Neuronal stem cell (in vitro differentiated cells): ENCODE data around the gene MAGEB5. TPM values are rescaled to one million over a fixed set of nuclear protein-coding genes. Genes with fewer than 3 reads are reported as not detected.
"Not testable (repeated sequence)": the region's sequence is repeated elsewhere in the genome, so short reads cannot be mapped to it uniquely, and the experiment has no call there.

Source experiments
- DNase-seq: peaks from one replicate; pipeline ENCODE4 v3.0.0-alpha.2; 2013; ENCODE audit warnings: low spot score
- H2AFZ ChIP-seq: one replicate; pipeline ENCODE4 v1.6.1; 2013; ENCODE audit warnings: mild to moderate bottlenecking, low read length, inconsistent platforms
- H2AK5ac ChIP-seq: 2 replicates; pipeline ENCODE4 v1.6.1; 2013; ENCODE audit warnings: low read depth, mild to moderate bottlenecking, inconsistent platforms, low read length, moderate library complexity, mixed read lengths
- H2BK120ac ChIP-seq: 2 replicates; pipeline ENCODE4 v1.6.1; 2013; ENCODE audit warnings: low read depth, mild to moderate bottlenecking, inconsistent platforms, low read length, moderate library complexity, mixed read lengths
- H2BK12ac ChIP-seq: one replicate; pipeline ENCODE4 v1.6.1; 2013; ENCODE audit warnings: low read length, inconsistent platforms
- H2BK15ac ChIP-seq: 2 replicates; pipeline ENCODE4 v1.6.1; 2013; ENCODE audit warnings: mild to moderate bottlenecking, low read length, inconsistent platforms, mixed read lengths
- H2BK5ac ChIP-seq: one replicate; pipeline ENCODE4 v1.6.1; 2013; ENCODE audit warnings: inconsistent platforms, mild to moderate bottlenecking, low read length, moderate library complexity
- H3K14ac ChIP-seq: one replicate; pipeline ENCODE4 v1.6.1; 2013; ENCODE audit warnings: low read length, inconsistent platforms
- H3K18ac ChIP-seq: 2 replicates; pipeline ENCODE4 v1.6.1; 2013; ENCODE audit warnings: low read length, inconsistent platforms
- H3K23ac ChIP-seq: 2 replicates; pipeline ENCODE4 v1.6.1; 2013; ENCODE audit warnings: low read depth, mild to moderate bottlenecking, mixed read lengths, low read length, inconsistent platforms; ENCODE audit not compliant: poor library complexity
- H3K27ac ChIP-seq: replicated peaks from 3 replicates; pipeline ENCODE4 v1.5.1; 2013; ENCODE audit warnings: low read length, inconsistent platforms
- H3K27me3 ChIP-seq, 3 experiments: 2 replicates each; pipeline ENCODE4 v1.6.1; 2013; ENCODE audit warnings: low read length in 3 of 3, mild to moderate bottlenecking in 2 of 3, inconsistent platforms in 1 of 3, low read depth in 1 of 3, mixed read lengths in 1 of 3, moderate library complexity in 1 of 3; ENCODE audit not compliant: control insufficient read depth in 3 of 3, insufficient read depth in 3 of 3
- H3K36me3 ChIP-seq, 2 donors: replicated peaks in 1 of 2; 2 replicates each; pipeline ENCODE4 v1.6.1; 2013; ENCODE audit warnings: low read length in 2 of 2; ENCODE audit not compliant: control insufficient read depth in 2 of 2, insufficient read depth in 2 of 2
- H3K4ac ChIP-seq: 2 replicates; pipeline ENCODE4 v1.6.1; 2013; ENCODE audit warnings: inconsistent platforms, mild to moderate bottlenecking, low read length, moderate library complexity
- H3K4me1 ChIP-seq, 2 donors: 1 replicate in 1 of 2; 2 replicates in 1 of 2; pipeline ENCODE4 v1.6.1; 2013; ENCODE audit warnings: low read length in 2 of 2, low read depth in 1 of 2; ENCODE audit not compliant: control insufficient read depth in 2 of 2, insufficient read depth in 1 of 2
- H3K4me2 ChIP-seq: one replicate; pipeline ENCODE4 v1.6.1; 2013; ENCODE audit warnings: mild to moderate bottlenecking, low read length, inconsistent platforms; ENCODE audit not compliant: insufficient read depth, poor library complexity, severe bottlenecking
- H3K4me3 ChIP-seq, 2 donors: 2 replicates each; pipeline ENCODE4 v1.5.1; 2013; ENCODE audit warnings: low read length in 2 of 2, mild to moderate bottlenecking in 2 of 2, inconsistent platforms in 1 of 2, moderate library complexity in 1 of 2
- H3K79me1 ChIP-seq: one replicate; pipeline ENCODE4 v1.6.1; 2013; ENCODE audit warnings: low read depth, mild to moderate bottlenecking, inconsistent platforms, low read length, moderate library complexity
- H3K9ac ChIP-seq: one replicate; pipeline ENCODE4 v1.6.1; 2013; ENCODE audit warnings: mild to moderate bottlenecking, low read depth, low read length, inconsistent platforms; ENCODE audit not compliant: poor library complexity
- H3K9me3 ChIP-seq, 2 donors: replicated peaks in 1 of 2; 2 replicates each; pipeline versions ENCODE3 to v1.6.1; 2013; ENCODE audit warnings: low read length in 2 of 2, mild to moderate bottlenecking in 2 of 2, inconsistent platforms in 1 of 2, low read depth in 1 of 2, mixed read lengths in 1 of 2, moderate library complexity in 1 of 2; ENCODE audit not compliant: control insufficient read depth in 2 of 2, insufficient read depth in 1 of 2
- H4K8ac ChIP-seq: one replicate; pipeline ENCODE4 v1.6.1; 2013; ENCODE audit warnings: low read depth, mild to moderate bottlenecking, inconsistent platforms, low read length, moderate library complexity
- H4K91ac ChIP-seq: one replicate; pipeline ENCODE4 v1.6.1; 2013; ENCODE audit warnings: low read length, low read depth, mild to moderate bottlenecking, inconsistent platforms; ENCODE audit not compliant: poor library complexity
- WGBS, 2 donors: extraction: QIAGEN DNeasy Blood & Tissue Kit; methylation state at CpG; one replicate each; pipeline ENCODE4 v1.1.7; 2013; ENCODE audit warnings: missing lambda C conversion rate in 2 of 2, mixed read lengths in 1 of 2; ENCODE audit not compliant: insufficient read length in 2 of 2, insufficient replicate concordance in 1 of 2; ENCODE audit errors: extremely low coverage in 2 of 2; 5-methylcytosine and 5-hydroxymethylcytosine counted together
- polyA plus RNA-seq, 2 experiments: library from polyadenylated mRNA; stranded (reverse); fragments of 200-250 nt; gene quantifications; one replicate each; pipeline ENCODE4 v1.2.3, GENCODE V29; 2013

MAGEB5 gene, protein sequence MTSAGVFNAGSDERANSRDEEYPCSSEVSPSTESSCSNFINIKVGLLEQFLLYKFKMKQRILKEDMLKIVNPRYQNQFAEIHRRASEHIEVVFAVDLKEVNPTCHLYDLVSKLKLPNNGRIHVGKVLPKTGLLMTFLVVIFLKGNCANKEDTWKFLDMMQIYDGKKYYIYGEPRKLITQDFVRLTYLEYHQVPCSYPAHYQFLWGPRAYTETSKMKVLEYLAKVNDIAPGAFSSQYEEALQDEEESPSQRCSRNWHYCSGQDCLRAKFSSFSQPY
- polyA plus RNA-seq (2013, experiment 1 of 2) = not detected
- polyA plus RNA-seq (2013, experiment 2 of 2) = not detected

DNA sequence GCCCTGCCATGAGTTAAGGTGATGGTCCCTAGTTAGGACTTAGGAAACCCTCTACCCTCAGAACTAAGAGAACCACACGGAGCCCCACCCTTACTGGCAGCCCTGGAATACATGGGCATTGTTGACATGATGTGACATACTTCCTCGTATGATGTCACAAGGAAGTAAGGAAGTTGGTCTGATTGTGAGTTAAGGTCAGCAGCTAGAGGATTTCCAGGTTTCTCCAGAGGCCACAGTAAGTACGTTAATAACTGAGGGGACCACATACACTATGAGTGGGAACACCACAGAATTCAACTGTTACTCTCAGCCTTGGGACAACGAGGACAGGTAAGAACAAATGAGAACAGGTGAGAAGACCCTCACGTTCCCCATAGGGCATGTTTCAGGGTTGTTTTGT lies at the start of gene MAGEB5:
Gene MAGEB5, plus strand, starts transcription at position 301 of the 400 bp plus-strand sequence. CDS start 1,133 bp downstream, outside the sequence.
- H3K36me3 ChIP-seq = no peaks in the 10 kb centered on the region
- H4K91ac ChIP-seq = no peak within 1 kb of the TSS
- WGBS, 2 donors = no CpG with 5 or more reads among the region's 5 CpGs
- DNase-seq = no peak
- no peaks in the 10 kb centered on the region for H3K9me3 ChIP-seq
- no peak within 1 kb of the TSS for H3K27ac ChIP-seq
- no peak within 1 kb of the TSS for H3K4me3 ChIP-seq
- no peaks in the 10 kb centered on the region for H3K79me1 ChIP-seq
- no peak within 1 kb of the TSS for H3K4ac ChIP-seq
- H3K18ac ChIP-seq = no peak within 1 kb of the TSS
- no peak within 1 kb of the TSS for H2AK5ac ChIP-seq
- no peak within 1 kb of the TSS for H2AFZ ChIP-seq
- no peak within 1 kb of the TSS for H3K9ac ChIP-seq
- H2BK120ac ChIP-seq = no peak within 1 kb of the TSS
- no peak within 1 kb of the TSS for H2BK5ac ChIP-seq
- no peak within 1 kb of the TSS for H2BK15ac ChIP-seq
- no peak within 1 kb of the TSS for H2BK12ac ChIP-seq
- no peak within 1 kb of the TSS for H3K14ac ChIP-seq
- H3K4me2 ChIP-seq = no peak within 1 kb of the TSS
- no peak within 1 kb of the TSS for H4K8ac ChIP-seq
- no peaks in the 10 kb centered on the region for H3K27me3 ChIP-seq
- H3K4me1 ChIP-seq = no peaks in the 10 kb centered on the region
- H3K23ac ChIP-seq = no peak within 1 kb of the TSS

DNA sequence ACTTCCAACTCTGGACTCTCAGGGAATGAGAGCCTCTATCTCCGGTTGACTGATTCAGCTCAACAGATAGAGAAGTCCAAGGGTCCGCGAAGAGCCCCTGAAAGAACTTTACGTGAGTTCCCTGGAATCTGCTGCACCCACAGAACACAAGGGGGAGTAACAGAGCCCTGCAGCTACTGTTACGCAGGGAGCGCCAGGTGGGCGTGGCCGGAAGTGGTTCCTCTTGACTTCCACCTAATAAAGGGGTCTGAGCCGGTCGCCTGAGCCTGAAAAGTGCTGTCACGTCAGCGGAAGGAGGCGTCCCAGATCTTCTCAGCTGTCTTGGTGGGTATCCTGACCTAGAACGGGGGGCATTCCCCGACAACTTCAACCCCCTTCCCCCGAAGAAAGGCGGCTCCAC lies 23.8 kb upstream of the MAGEB5 start, which contains the start of gene MAGEB6:
Gene MAGEB6, plus strand, starts transcription at position 237 of the 400 bp plus-strand sequence. CDS start 1,407 bp downstream, outside the sequence.
- Histone ChIP-seq H4K8ac (no peak within 1 kb of the TSS), H3K27me3 (no peaks in the 10 kb centered on the region), H2BK120ac (no peak within 1 kb of the TSS), H3K79me1 (no peaks in the 10 kb centered on the region), H3K4ac (no peak within 1 kb of the TSS), H3K27ac (no peak within 1 kb of the TSS), H3K4me2 (no peak within 1 kb of the TSS), H3K14ac (no peak within 1 kb of the TSS), H2BK15ac (no peak within 1 kb of the TSS), H3K4me3 (no peak within 1 kb of the TSS), H2BK12ac (no peak within 1 kb of the TSS), H3K18ac (no peak within 1 kb of the TSS), H3K36me3 (no peaks in the 10 kb centered on the region), H4K91ac (no peak within 1 kb of the TSS), H3K9me3 (no peaks in the 10 kb centered on the region), H2AK5ac (no peak within 1 kb of the TSS), H3K23ac (no peak within 1 kb of the TSS), H3K9ac (no peak within 1 kb of the TSS), H2AFZ (peak within 1 kb of the TSS; percentile 55), H3K4me1 (no peaks in the 10 kb centered on the region), H2BK5ac (no peak within 1 kb of the TSS)
- WGBS, 2 donors = no CpG with 5 or more reads among the region's 17 CpGs
- DNase-seq = no peak

- H3K4ac ChIP-seq = no peak overlapping the region
- H4K8ac ChIP-seq = no peak overlapping the region
- no peak overlapping the region for H3K4me2 ChIP-seq
- H3K27me3 ChIP-seq = no peaks in the 10 kb centered on the region
- no peak overlapping the region for H2BK120ac ChIP-seq
- no peak overlapping the region for H3K18ac ChIP-seq
- H3K79me1 ChIP-seq = no peaks in the 10 kb centered on the region
- no peaks in the 10 kb centered on the region for H3K4me1 ChIP-seq
- no peak overlapping the region for H2BK15ac ChIP-seq
- no peak overlapping the region for H3K14ac ChIP-seq
- no peak overlapping the region for H3K27ac ChIP-seq
- no peak overlapping the region for H3K4me3 ChIP-seq
- no peak overlapping the region for H3K9ac ChIP-seq
- H2BK5ac ChIP-seq = no peak overlapping the region
- H4K91ac ChIP-seq = no peak overlapping the region
- H2AFZ ChIP-seq = no peak overlapping the region
- H3K36me3 ChIP-seq = no peaks in the 10 kb centered on the region
- no peaks in the 10 kb centered on the region for H3K9me3 ChIP-seq
- H3K23ac ChIP-seq = no peak overlapping the region
- H2BK12ac ChIP-seq = no peak overlapping the region
- DNase-seq = no peak
- no peak overlapping the region for H2AK5ac ChIP-seq
These were observed 12.4 kb upstream of the MAGEB5 start for GRCh38 chrX:26203561-26203960.

GRCh38 chrX:26204717-26205116 lies 11.3 kb upstream of the MAGEB5 start:
- not testable (repeated sequence) for H3K23ac ChIP-seq, H3K9me3 ChIP-seq, H2BK5ac ChIP-seq, H3K18ac ChIP-seq, H3K27me3 ChIP-seq, H2BK15ac ChIP-seq, H3K4me2 ChIP-seq, H4K91ac ChIP-seq, H3K27ac ChIP-seq, H2AK5ac ChIP-seq, H4K8ac ChIP-seq, H2BK120ac ChIP-seq, H3K4me3 ChIP-seq, H3K14ac ChIP-seq, H3K79me1 ChIP-seq, H3K4me1 ChIP-seq, H3K4ac ChIP-seq, H2AFZ ChIP-seq, DNase-seq, H2BK12ac ChIP-seq, H3K9ac ChIP-seq, H3K36me3 ChIP-seq
- no CpG with 5 or more reads among the region's 27 CpGs for WGBS, 2 donors
